GM21423 (cell line): ENCODE results near the gene TEDC1.
"Not testable (repeated sequence)": the region's sequence is repeated elsewhere in the genome, so short reads cannot be mapped to it uniquely, and the experiment has no call there.

Experiments
- ATAC-seq: cut with Tn5 transposase; IDR thresholded peaks from one replicate; pipeline ENCODE4 v1.9.1; 2021; ENCODE audit warnings: mild to moderate bottlenecking, moderate library complexity; ENCODE audit not compliant: unreplicated experiment

Gene TEDC1

GRCh38 chr14:105536051-105536450 lies 45.0 kb downstream of the TEDC1 start:
- no peak for ATAC-seq

- ATAC-seq = no peak
Observed at GRCh38 chr14:105536691-105537579, 45.9 kb downstream of the TEDC1 start.

- no peak for ATAC-seq
Observed at GRCh38 chr14:105537580-105538474, 46.8 kb downstream of the TEDC1 start.

- ATAC-seq = no peak
Observed at GRCh38 chr14:105538481-105539049, 47.5 kb downstream of the TEDC1 start.

GRCh38 chr14:105540811-105541210 lies 49.8 kb downstream of the TEDC1 start:
- no peak for ATAC-seq

- ATAC-seq = no peak
Observed at GRCh38 chr14:105541218-105541875, 50.3 kb downstream of the TEDC1 start.

GRCh38 chr14:105545676-105546075 lies 54.6 kb downstream of the TEDC1 start:
- not testable (repeated sequence) for ATAC-seq

GRCh38 chr14:105546410-105546809 lies 55.4 kb downstream of the TEDC1 start:
- ATAC-seq = not testable (repeated sequence)

GRCh38 chr14:105547072-105547471 lies 56.0 kb downstream of the TEDC1 start:
- ATAC-seq = not testable (repeated sequence)

GRCh38 chr14:105547741-105548169 lies 56.7 kb downstream of the TEDC1 start:
- ATAC-seq = no peak
